GF-D8 (cell line): Measurements from ENCODE around the gene REST.
"Not testable (repeated sequence)": the region's sequence is repeated elsewhere in the genome, so short reads cannot be mapped to it uniquely, and the experiment has no call there.

Experiments used
- DNase-seq: peaks from one replicate; lab custom pipeline; 2025; lab: John Stamatoyannopoulos, UW

The REST gene, protein sequence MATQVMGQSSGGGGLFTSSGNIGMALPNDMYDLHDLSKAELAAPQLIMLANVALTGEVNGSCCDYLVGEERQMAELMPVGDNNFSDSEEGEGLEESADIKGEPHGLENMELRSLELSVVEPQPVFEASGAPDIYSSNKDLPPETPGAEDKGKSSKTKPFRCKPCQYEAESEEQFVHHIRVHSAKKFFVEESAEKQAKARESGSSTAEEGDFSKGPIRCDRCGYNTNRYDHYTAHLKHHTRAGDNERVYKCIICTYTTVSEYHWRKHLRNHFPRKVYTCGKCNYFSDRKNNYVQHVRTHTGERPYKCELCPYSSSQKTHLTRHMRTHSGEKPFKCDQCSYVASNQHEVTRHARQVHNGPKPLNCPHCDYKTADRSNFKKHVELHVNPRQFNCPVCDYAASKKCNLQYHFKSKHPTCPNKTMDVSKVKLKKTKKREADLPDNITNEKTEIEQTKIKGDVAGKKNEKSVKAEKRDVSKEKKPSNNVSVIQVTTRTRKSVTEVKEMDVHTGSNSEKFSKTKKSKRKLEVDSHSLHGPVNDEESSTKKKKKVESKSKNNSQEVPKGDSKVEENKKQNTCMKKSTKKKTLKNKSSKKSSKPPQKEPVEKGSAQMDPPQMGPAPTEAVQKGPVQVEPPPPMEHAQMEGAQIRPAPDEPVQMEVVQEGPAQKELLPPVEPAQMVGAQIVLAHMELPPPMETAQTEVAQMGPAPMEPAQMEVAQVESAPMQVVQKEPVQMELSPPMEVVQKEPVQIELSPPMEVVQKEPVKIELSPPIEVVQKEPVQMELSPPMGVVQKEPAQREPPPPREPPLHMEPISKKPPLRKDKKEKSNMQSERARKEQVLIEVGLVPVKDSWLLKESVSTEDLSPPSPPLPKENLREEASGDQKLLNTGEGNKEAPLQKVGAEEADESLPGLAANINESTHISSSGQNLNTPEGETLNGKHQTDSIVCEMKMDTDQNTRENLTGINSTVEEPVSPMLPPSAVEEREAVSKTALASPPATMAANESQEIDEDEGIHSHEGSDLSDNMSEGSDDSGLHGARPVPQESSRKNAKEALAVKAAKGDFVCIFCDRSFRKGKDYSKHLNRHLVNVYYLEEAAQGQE

GRCh38 chr4:56907489-56908205, at the start of gene REST:
Gene REST, plus strand, starts transcription at chr4:56907900. Its CDS starts 2,739 bp downstream, at chr4:56910639.
- DNase-seq = peak; percentile 12

DNA sequence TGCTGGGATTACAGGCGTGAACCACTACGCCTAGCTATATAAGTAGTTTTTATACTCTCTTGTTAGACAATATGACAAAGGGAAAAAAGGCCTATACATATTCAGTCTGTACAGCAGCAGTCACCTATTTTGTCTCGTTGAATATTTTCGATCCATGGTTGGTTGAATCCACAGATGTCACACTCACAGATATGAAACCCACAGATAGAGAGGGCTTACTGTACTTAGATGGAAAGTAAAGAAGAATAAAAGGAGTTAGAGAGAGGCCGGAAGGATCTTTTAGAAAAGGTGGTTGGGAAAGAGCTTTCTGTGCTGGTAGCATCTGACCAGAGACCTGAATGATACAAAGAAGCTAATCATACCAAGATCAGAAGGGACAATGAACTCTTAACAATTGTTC, 47.9 kb upstream of the REST start:
- DNase-seq = no peak

DNA sequence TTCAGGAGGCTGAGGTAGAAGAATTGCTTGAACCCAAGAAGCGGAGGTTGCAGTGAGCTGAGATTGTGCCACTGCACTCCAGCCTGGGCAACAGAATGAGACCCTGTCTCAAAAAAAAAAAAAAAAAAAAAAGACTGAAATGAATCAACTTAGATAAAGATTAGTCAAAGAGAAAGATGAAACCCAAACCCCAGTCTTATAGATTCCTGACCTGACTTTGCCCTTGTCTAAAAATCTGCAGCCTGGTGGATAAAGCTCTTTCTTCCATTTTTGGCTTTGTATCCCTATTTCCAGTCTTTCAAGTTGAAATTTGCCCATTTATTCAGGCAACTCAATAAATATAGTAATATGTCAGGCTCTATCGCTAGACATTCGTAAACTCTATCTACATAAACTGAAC, 46.9 kb upstream of the REST start:
- DNase-seq = no peak

DNA sequence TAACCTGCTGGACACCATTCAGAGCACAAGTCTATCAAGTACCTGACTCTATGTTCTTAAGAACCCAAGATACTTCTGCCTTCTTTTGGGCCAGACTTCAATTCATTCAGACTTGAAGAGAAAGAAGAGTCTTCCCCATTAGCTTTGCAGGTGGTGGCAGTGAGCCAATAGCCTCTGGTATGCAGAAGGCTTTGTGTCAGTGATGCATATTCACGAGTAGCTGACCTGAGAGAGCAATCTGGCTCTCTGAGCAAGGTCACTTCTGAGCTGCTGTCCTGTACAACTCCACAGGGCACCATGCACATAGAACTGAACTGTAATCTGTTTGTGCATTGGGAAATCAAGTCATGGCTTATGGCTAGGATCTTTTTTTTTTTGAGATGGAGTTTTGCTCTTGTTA, 46.3 kb upstream of the REST start:
- DNase-seq = no peak

DNA sequence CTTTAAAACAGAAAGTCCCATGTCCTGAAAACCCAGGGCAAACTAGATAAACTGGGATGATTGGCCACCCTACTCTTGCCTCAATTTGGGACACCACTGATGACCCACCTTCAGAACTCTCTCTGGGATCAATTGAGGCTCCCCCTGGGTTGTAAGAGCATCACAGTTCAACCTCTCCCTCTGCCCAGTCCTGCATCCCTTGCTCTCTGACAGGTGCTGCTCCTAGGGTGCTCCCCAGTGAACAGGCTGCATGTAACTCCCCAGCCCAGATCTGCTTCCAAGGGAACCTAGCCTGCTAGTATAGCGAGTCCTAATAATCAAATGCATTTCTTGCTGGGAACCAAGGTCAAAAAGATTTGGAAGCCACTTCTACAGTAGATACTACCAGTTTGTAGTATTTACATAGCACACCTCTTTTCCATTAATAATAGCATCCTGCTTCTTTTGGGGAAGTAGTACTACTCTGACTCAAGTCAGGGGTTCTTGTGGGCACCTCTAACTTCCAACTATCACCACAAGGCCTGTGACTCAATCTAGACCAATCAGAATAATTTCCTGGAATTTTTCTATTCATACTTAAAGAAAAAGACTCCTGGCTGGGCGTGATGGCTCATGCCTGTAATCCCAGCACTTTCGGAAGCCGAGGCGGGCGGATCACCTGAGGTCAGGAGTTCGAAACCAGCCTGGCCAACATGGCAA, 44.1 kb upstream of the REST start:
- no peak for DNase-seq

DNA sequence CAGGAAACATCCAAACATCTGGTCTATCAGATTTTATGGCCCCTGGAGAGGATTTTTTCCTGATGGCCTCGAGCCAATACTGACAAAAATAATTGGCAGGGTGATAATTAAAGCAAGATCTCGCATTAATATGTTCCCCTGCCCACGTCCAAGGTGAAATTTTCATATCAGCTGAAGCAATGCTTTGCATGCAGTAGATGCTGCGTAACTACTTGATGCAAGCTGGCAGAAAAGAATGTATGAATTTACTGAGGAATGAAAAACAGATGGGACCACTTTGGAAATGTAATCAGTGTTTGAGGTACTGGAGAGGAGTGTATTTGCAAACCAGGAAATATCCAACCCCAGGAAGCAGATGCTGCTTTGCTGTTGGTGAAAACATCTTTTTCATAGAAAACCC, 36.8 kb upstream of the REST start:
- no peak for DNase-seq

GRCh38 chr4:56871371-56871866, 36.3 kb upstream of the REST start:
- no peak for DNase-seq

GRCh38 chr4:56874166-56874565, 33.5 kb upstream of the REST start:
- no peak for DNase-seq

- DNase-seq = no peak
These were observed 32.8 kb upstream of the REST start for GRCh38 chr4:56874923-56875322.

GRCh38 chr4:56876264-56876663, 31.4 kb upstream of the REST start:
- DNase-seq = no peak

DNA sequence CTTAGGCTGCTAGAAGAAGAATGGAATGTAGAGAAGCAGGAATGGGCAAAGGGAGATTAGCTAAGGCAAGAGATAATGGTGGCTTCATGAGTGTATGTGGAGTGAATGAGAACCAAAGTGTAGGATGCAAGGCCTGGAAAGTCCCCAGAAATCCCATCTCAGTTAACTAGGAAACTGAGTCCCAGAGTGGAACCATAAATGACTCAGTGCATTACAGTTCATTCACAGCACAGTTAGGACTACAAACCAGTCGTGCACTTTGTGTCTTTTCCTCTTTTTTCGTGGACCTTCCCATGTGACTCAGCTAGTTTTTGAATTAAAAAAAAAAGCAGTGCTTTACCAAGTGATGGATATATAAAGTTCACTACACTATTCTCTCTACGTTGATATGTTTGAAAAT, 27.7 kb upstream of the REST start:
- no peak for DNase-seq

DNA sequence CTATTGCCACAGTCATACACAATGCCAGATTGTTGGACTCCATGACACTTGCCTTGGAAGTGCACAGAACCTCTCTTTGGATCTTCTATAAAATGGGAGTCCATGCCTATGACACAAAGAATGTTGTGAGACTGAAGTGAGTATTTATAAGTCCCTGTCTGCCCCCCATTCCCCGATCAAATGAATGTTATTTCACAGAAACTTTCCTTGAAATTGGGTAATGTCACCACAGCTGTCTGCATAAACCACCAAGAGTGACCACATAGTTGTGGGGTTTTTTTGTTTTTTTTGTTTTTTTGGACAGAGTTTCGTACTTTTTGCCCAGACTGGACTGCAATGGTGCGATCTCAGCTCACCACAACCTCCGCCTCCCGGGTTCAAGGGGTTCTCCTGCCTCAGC, 27.1 kb upstream of the REST start:
- DNase-seq = no peak

GRCh38 chr4:56884511-56884910, 23.2 kb upstream of the REST start:
- not testable (repeated sequence) for DNase-seq

DNA sequence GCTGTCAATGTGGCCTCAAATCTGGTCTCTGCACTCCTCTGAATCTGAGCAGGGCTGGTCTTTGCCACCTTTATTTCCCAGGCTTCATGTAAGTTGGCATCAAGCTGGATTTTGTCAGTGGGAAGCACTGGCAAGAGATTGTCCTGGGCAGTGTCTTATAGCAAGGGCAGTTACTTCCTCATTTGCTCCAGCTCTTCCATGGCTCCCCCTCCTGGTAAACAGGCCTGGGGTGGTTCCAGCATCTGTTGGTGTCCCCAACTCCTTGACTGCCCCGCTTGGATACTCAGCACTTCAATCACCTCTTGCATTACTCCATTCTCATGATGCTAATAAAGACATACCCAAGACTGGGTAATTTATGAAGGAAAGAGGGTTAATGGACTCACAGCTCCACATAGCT, 15.0 kb upstream of the REST start:
- DNase-seq = no peak

- not testable (repeated sequence) for DNase-seq
These were observed 9.9 kb upstream of the REST start for GRCh38 chr4:56897842-56898241.

GRCh38 chr4:56900186-56900585, 7.5 kb upstream of the REST start:
- not testable (repeated sequence) for DNase-seq

DNA sequence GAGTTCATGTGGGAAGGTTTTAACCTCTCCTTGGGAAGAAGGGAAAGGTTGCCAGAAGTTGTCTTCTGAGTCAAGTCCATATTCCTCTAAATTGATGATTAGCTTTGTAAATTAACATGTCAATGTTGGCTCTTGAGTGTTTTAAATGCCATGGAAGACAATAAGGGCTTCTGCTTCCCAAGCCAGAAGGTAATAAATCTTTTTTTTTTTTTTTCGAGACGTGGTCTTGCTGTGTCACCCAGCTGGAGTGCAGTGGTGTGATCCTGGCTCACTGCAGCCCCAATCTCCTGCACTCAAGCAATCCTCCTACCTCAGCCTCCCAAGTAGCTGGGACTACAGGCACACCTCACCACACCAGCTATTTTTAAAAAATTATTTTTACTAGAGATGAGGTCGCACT, 5.0 kb upstream of the REST start:
- DNase-seq = no peak

- no peak for DNase-seq
These were observed 1.9 kb upstream of the REST start for GRCh38 chr4:56905796-56906195.

DNA sequence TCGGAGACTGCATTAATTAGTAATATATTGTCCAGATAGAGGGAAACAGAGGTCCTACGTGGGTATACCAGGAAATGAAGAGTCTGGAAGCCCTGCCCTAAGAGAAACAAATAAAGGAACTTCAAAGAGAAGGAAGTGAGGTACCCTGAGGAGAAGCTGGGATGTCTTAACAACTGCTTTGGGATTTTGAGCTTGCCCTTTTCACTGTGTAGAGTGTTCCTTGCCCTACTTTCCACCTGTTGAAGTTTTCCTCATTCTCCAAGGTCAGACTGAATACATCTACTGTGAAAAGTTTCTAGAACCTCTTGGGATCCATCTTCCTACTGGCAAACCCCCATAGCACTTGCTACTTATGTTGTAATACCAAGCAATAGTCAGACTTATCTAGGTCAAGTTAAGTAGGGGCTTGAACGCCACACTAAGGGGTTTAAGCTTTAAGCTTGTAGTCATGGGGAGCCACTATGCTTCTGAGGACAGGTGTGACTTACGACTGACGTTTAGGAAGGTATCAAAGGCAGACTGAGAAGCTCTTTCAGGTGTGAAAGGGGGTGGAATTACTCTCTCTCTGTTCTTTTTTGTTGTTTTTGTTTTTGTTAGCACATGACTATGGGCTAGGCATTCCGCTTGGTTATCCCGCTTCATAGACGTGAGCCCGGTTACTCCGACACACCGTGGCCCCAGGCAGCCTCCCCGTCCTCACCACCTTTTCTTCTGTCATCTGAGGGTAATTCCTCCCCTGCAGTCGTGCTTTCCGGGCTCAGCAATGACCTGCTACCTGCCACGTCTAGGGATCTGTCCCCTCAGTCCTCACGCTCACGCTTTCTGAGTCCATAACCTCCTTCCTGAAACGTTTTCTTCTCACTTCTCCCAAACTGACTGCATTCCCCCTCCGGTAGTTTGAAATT, 959 bp upstream of the REST start:
- DNase-seq = no peak
